NB4 (cell line): Measurements from ENCODE around the gene YBEY.
A peak's percentile ranks its signal among the peaks of the same experiment; 100 is the strongest.

ENCODE experiments used
- DNase-seq: peaks from one replicate; pipeline ENCODE4 v3.0.0; 2010; ENCODE audit warnings: low read depth
- H3K4me3 ChIP-seq: one replicate; pipeline ENCODE4 v1.5.1; 2011; ENCODE audit warnings: mild to moderate bottlenecking, low read depth, low read length, moderate library complexity
- CTCF ChIP-seq: IDR thresholded peaks from one replicate; pipeline ENCODE4 v1.5.1; 2012; ENCODE audit warnings: low read depth, low read length
- MAX ChIP-seq: IDR thresholded peaks from 2 replicates; pipeline ENCODE4 v1.6.1; 2011; ENCODE audit warnings: low read depth, low read length
- MYC ChIP-seq: IDR thresholded peaks from 2 replicates; pipeline ENCODE4 v1.6.1; 2011; ENCODE audit warnings: low read depth, low read length
- POLR2A ChIP-seq: IDR thresholded peaks from 2 replicates; pipeline ENCODE4 v1.6.1; 2011; ENCODE audit warnings: mild to moderate bottlenecking; ENCODE audit not compliant: insufficient read length; ENCODE audit errors: extremely low read depth

Gene YBEY

GRCh38 chr21:46250146-46250725 is 35.9 kb upstream of the YBEY start:
- no peak for DNase-seq
- H3K4me3 ChIP-seq = no peak overlapping the region
- TF ChIP-seq MAX (no peak), MYC (no peak), CTCF (no peak), POLR2A (no peak)

- TF ChIP-seq MAX = no peak
- TF ChIP-seq CTCF = no peak
- no peak for TF ChIP-seq MYC
- TF ChIP-seq POLR2A = no peak
- no peak for DNase-seq
- H3K4me3 ChIP-seq = no peak overlapping the region
These were observed 33.3 kb upstream of the YBEY start for GRCh38 chr21:46252840-46253239.

GRCh38 chr21:46253610-46254124 is 32.5 kb upstream of the YBEY start:
- H3K4me3 ChIP-seq = no peak overlapping the region
- TF ChIP-seq MAX (peak; percentile 91), CTCF (no peak), MYC (peak; percentile 94), POLR2A (peak; percentile 8)
- DNase-seq = peak; percentile 87

GRCh38 chr21:46254208-46254975 is 31.8 kb upstream of the YBEY start:
- peak; percentile 30 for DNase-seq
- H3K4me3 ChIP-seq = no peak overlapping the region
- TF ChIP-seq MYC = peak; percentile 13; the same call in 1 of the 2 replicates
- TF ChIP-seq POLR2A = peak; percentile 8
- no peak for TF ChIP-seq MAX

- DNase-seq = no peak
- no peak overlapping the region for H3K4me3 ChIP-seq
- no peak for TF ChIP-seq POLR2A
- no peak for TF ChIP-seq MYC
- TF ChIP-seq MAX = no peak
- TF ChIP-seq CTCF = no peak
These were observed 31.0 kb upstream of the YBEY start for GRCh38 chr21:46255166-46255565.
